Natural killer cell (primary cell): ENCODE results near the gene ANKFY1. TPM values are rescaled to one million over a fixed set of nuclear protein-coding genes. Genes with fewer than 3 reads are reported as not detected.

Experiments
- ATAC-seq, 3 donors: fragments of 150-1000 bp in 2 of 3; fragments of 200-7000 bp in 1 of 3; cut with Tn5 transposase; 1 replicate in 1 of 3; 2 replicates in 2 of 3; pipeline ENCODE4 v1.10.0; 2021; ENCODE audit warnings: mild to moderate bottlenecking in 2 of 3, moderate library complexity in 2 of 3
- DNase-seq, 2 donors: peaks; one replicate each; pipeline versions ENCODE4 v3.0.0 to v3.0.0-alpha.2; 2013 to 2021; ENCODE audit warnings: mixed read lengths in 1 of 2
- H3K27ac ChIP-seq: one replicate; pipeline ENCODE4 v1.5.1; 2013; ENCODE audit warnings: mild to moderate bottlenecking, low read length
- H3K27me3 ChIP-seq: one replicate; pipeline ENCODE4 v1.6.1; 2013; ENCODE audit warnings: low read length; ENCODE audit not compliant: control insufficient read depth, insufficient read depth
- H3K36me3 ChIP-seq: one replicate; pipeline ENCODE4 v1.6.1; 2013; ENCODE audit warnings: low read length; ENCODE audit not compliant: control insufficient read depth, insufficient read depth
- H3K4me1 ChIP-seq: one replicate; pipeline ENCODE4 v1.6.1; 2013; ENCODE audit warnings: low read length; ENCODE audit not compliant: control insufficient read depth, insufficient read depth
- H3K4me3 ChIP-seq: one replicate; pipeline ENCODE4 v1.5.1; 2013; ENCODE audit warnings: low read length
- H3K9me3 ChIP-seq: one replicate; pipeline ENCODE4 v1.6.1; 2013; ENCODE audit warnings: low read length; ENCODE audit not compliant: control insufficient read depth, insufficient read depth
- H3K27ac Mint-ChIP-seq, 2 donors: one replicate each; pipeline ENCODE4 v1.8.0; 2022; ENCODE audit warnings: mild to moderate bottlenecking in 2 of 2, mixed read lengths in 2 of 2, moderate library complexity in 1 of 2
- H3K27me3 Mint-ChIP-seq, 2 donors: one replicate each; pipeline ENCODE4 v1.8.0; 2022; ENCODE audit warnings: low read depth in 2 of 2, mixed read lengths in 2 of 2
- H3K36me3 Mint-ChIP-seq: one replicate; pipeline ENCODE4 v1.8.0; 2022; ENCODE audit warnings: mixed read lengths
- H3K4me1 Mint-ChIP-seq, 2 donors: one replicate each; pipeline ENCODE4 v1.8.0; 2022; ENCODE audit warnings: mixed read lengths in 2 of 2
- H3K4me3 Mint-ChIP-seq: one replicate; pipeline ENCODE4 v1.8.0; 2022; ENCODE audit warnings: mild to moderate bottlenecking, moderate library complexity, mixed read lengths
- H3K9me3 Mint-ChIP-seq, 2 donors: one replicate each; pipeline ENCODE4 v1.8.0; 2022; ENCODE audit warnings: mixed read lengths in 2 of 2
- WGBS: methylation state at CpG from one replicate; pipeline ENCODE4 v1.1.7; 2013; ENCODE audit warnings: missing lambda C conversion rate; ENCODE audit not compliant: insufficient coverage; 5-methylcytosine and 5-hydroxymethylcytosine counted together
- intact Hi-C: fragments of 100-400 bp; cut with micrococcal nuclease; formaldehyde crosslinking; loops from one replicate; pipeline ENCODE4 v1.14.2; 2022
- total RNA-seq, 4 donors: library from RNA; stranded (reverse); fragments of 120-200 nt in 1 of 4; gene quantifications; one replicate each; pipeline versions ENCODE4 v1.2.3 to v1.2.4, GENCODE V29; 2013 to 2022
- TF ChIP-seq, protein P1 (sequence below): fragments of 200-600 bp; IDR thresholded peaks from one replicate; pipeline ENCODE4 v1.8.0; 2022; ENCODE audit warnings: antibody characterized with exemption

The ANKFY1 gene
- total RNA-seq, 3 donors from 2014 or later (not counting 1 experiment from before 2014, with no cell fraction given): 58.4 to 72.4 (median 68.8) TPM

DNA sequence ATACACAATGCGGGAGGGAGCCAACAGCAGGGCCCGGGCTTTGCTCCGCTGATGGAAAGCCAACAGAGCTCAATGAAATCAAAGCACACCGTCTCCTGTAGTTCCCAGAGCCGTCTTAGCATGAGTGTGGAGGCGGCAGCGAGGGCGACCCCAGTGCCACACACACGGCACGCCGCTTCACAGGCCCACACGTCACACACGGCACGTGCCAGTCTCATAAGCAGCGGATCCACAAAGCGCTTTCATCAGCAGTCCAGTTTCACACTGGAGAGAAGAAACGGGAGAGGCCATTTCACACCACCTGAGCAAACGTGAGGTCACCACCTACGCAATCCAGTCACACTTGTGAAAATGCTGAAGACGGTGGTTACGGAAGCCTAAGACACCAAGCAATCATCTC is 86.0 kb downstream of the ANKFY1 start:
- Mint-ChIP-seq H3K36me3 (no peaks in the 10 kb centered on the region), H3K27ac (no peak overlapping the region), H3K27me3 (no peaks in the 10 kb centered on the region), H3K9me3 (no peaks in the 10 kb centered on the region), H3K4me1 (peaks cover 32 to 36% of the 10 kb centered on the region in 2 donors), H3K4me3 (no peak overlapping the region)
- H3K4me1 ChIP-seq: peaks cover 44% of the 10 kb centered on the region
- DNase-seq (peak in 1 of 2 donors; percentile 59), ATAC-seq (no peak)
- H3K27ac ChIP-seq: no peak overlapping the region
- no peaks in the 10 kb centered on the region for H3K9me3 ChIP-seq
- WGBS: 95% methylated on average over 21 of the region's 21 CpGs
- H3K36me3 ChIP-seq: peaks cover 66% of the 10 kb centered on the region
- no peaks in the 10 kb centered on the region for H3K27me3 ChIP-seq
- intact Hi-C loops: no loop called here
- H3K4me3 ChIP-seq: no peak overlapping the region
- TF ChIP-seq, protein P1, sequence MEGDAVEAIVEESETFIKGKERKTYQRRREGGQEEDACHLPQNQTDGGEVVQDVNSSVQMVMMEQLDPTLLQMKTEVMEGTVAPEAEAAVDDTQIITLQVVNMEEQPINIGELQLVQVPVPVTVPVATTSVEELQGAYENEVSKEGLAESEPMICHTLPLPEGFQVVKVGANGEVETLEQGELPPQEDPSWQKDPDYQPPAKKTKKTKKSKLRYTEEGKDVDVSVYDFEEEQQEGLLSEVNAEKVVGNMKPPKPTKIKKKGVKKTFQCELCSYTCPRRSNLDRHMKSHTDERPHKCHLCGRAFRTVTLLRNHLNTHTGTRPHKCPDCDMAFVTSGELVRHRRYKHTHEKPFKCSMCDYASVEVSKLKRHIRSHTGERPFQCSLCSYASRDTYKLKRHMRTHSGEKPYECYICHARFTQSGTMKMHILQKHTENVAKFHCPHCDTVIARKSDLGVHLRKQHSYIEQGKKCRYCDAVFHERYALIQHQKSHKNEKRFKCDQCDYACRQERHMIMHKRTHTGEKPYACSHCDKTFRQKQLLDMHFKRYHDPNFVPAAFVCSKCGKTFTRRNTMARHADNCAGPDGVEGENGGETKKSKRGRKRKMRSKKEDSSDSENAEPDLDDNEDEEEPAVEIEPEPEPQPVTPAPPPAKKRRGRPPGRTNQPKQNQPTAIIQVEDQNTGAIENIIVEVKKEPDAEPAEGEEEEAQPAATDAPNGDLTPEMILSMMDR: no peak

DNA sequence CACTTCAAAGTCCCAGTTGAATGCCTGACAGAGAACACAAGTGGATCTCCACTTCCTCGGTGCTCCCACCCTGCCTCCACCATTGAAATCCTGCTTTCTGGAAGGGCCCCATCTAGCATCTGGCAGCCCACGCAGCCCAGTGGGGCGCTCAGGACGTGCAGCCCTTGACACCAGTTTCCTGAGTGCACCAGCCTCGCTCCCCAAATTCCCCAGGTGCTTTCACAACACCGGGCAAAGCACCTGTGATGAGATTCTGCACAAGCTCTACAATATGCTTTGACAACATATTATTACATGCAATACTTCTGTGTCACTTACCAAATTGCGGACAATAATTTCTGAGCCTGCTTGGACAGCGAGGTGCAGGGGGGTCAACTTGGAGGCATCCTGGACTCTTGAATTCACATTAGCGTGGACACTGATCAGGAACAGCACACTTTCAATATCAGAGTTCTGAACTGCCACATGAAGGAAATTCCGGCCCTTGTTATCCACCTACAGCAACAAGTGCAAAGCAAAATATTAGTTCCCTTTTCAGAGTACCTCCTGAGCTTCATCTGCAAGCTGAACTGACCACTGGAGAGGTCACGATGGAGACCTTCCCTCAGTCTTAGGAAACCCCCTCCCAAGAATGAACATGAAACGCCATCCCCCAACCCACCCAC is 86.8 kb downstream of the ANKFY1 start:
- Histone ChIP-seq H3K9me3 (no peaks in the 10 kb centered on the region), H3K27me3 (no peaks in the 10 kb centered on the region), H3K27ac (peak overlapping the region; percentile 78), H3K4me1 (peaks cover 44% of the 10 kb centered on the region), H3K36me3 (peaks cover 66% of the 10 kb centered on the region), H3K4me3 (no peak overlapping the region)
- Mint-ChIP-seq H3K27me3 (no peaks in the 10 kb centered on the region), H3K27ac (peak overlapping the region; percentile 80 to 85), H3K4me1 (peaks cover 32 to 36% of the 10 kb centered on the region in 2 donors), H3K4me3 (peak overlapping the region; percentile 71), H3K36me3 (no peaks in the 10 kb centered on the region), H3K9me3 (no peaks in the 10 kb centered on the region)
- ATAC-seq (peak in 1 of 3 donors; percentile 13), DNase-seq (peak in 1 of 2 donors; percentile 72)
- WGBS: 64% methylated on average over 12 of the region's 12 CpGs
- intact Hi-C loops: no loop called here
- TF ChIP-seq, protein P1: no peak

DNA sequence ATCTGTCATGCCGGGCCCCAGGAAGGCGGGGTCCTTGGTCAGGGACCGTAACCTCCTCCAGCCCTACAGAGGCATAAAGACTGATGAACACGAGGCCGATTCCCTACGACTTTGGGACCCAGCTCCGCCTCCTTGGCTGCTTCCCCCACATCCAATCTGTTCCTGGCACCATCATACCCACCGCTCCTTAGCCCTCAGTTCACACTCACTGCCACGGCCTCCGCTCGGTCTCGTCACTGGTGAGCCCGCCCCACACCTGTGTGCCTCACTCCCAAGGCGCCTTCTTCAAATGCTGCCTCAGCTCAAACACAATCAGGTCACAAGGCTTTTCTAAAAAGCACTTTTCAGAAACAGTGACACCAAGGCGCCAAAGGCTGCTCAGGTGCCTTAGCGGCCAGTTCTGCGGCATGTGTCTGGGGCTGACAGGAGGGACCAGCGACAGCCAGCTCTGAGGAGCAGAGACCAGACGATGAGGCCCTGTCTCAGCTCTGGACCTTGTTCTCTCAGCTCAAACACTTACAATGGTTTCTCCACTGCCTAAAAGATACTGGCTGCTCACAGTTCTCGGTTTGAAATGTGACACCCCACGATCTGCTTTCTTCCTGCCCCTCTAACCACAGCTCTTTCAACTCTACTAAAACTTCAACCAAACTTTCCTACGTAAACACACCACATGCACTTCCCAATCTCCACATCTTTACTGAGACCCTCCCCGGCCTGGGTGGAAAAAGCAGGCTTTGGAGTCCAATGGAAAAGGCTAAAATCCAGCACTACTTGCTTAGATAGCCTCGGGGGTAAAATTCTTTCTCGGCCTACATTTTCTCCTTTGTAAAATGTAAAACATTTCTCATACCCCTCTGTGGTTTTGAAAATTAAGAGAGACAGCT is 87.6 kb downstream of the ANKFY1 start:
- no peak overlapping the region for H3K4me3 ChIP-seq
- H3K9me3 Mint-ChIP-seq: no peaks in the 10 kb centered on the region
- H3K27ac ChIP-seq: peak overlapping the region; percentile 78

More for the DNA sequence above, 87.6 kb downstream of the ANKFY1 start:
- Histone ChIP-seq H3K36me3 (peaks cover 69% of the 10 kb centered on the region), H3K27me3 (no peaks in the 10 kb centered on the region), H3K4me1 (peaks cover 44% of the 10 kb centered on the region), H3K9me3 (no peaks in the 10 kb centered on the region)
- H3K27me3 Mint-ChIP-seq: no peaks in the 10 kb centered on the region
- 44% methylated on average over 25 of the region's 25 CpGs for WGBS
- TF ChIP-seq, protein P1: no peak
- intact Hi-C loops: no loop called here
- peak overlapping the region; percentile 71 for H3K4me3 Mint-ChIP-seq
- no peaks in the 10 kb centered on the region for H3K36me3 Mint-ChIP-seq
- H3K27ac Mint-ChIP-seq: peak overlapping the region; percentile 80 to 85
- peak; percentile 32 to 73 for DNase-seq
- peaks cover 32 to 36% of the 10 kb centered on the region in 2 donors for H3K4me1 Mint-ChIP-seq
- peak; percentile 75 to 84 (median 77) for ATAC-seq
